Retinal pigment epithelial cell (primary cell): Measurements from ENCODE around the gene BCL7B.

Source experiments
- DNase-seq: peaks from one replicate; pipeline ENCODE4 v3.0.0-alpha.2; 2010; ENCODE audit warnings: low read depth
- H3K4me3 ChIP-seq: 2 replicates; pipeline ENCODE4 v1.5.1; 2011; ENCODE audit warnings: mild to moderate bottlenecking, low read length, control low read depth, moderate library complexity
- TF ChIP-seq, protein P1 (sequence below): conservative IDR thresholded peaks from 2 replicates; pipeline ENCODE4 v1.5.1; 2011; ENCODE audit warnings: low read depth, low read length, control low read depth, inconsistent platforms

Gene BCL7B

DNA sequence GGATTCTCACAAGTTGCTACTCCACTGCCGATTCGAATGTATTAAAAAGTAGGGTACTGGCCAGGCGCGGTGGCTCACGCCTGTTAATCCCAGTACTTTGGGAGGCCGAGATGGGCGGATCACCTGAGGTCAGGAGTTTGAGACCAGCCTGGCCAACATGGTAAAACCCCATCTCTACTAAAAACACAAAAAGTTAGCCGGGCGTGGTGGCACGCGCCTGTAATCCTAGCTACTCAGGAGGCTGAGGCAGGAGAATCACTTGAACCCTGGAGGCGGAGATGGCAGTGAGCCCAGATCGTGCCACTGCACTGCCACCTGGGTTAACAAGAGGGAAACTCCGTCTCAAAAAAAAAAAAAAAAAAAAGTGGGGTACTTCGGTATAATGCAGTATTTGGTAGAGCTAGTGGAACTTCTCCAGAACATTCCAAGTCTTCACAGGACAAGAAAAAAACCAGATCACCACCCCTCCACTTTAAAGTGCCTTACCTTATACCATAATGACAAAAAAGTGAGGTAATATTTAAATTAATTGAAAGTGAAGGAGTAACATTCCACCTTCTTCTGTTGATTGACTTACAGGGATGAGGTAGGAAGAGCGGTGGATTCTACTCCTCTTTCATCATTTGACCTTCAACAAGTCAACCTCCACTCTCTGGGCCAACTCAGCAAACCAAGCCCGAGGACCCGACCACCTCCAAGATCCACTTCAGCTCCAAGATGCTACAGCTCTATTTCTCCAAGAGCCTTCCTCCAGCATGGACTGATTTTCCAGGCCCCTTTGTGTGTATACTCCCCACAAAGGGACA is 37.4 kb downstream of the BCL7B start:
- TF ChIP-seq, protein P1, sequence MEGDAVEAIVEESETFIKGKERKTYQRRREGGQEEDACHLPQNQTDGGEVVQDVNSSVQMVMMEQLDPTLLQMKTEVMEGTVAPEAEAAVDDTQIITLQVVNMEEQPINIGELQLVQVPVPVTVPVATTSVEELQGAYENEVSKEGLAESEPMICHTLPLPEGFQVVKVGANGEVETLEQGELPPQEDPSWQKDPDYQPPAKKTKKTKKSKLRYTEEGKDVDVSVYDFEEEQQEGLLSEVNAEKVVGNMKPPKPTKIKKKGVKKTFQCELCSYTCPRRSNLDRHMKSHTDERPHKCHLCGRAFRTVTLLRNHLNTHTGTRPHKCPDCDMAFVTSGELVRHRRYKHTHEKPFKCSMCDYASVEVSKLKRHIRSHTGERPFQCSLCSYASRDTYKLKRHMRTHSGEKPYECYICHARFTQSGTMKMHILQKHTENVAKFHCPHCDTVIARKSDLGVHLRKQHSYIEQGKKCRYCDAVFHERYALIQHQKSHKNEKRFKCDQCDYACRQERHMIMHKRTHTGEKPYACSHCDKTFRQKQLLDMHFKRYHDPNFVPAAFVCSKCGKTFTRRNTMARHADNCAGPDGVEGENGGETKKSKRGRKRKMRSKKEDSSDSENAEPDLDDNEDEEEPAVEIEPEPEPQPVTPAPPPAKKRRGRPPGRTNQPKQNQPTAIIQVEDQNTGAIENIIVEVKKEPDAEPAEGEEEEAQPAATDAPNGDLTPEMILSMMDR: no peak
- no peak for DNase-seq
- H3K4me3 ChIP-seq: peak overlapping the region; percentile 77

DNA sequence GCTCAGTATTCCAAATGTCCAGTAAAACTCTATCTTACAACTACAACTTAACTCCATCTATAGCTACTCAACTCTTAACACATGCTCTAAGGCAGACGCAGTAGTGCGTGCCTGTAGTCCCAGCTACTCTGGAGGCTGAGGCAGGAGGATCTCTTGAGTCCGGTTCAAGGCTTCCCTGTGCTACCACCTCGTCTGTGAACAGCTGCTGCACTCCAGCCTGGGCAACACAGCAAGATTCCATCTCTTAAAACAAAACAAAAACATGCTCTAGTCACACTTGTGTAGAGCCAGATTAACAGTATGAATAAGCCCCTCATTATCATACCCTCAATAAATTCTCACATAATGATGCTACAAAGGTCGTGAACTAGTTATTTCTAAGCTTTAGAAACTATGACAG is 39.0 kb downstream of the BCL7B start:
- H3K4me3 ChIP-seq: no peak overlapping the region
- no peak for DNase-seq
- TF ChIP-seq, protein P1: no peak

DNA sequence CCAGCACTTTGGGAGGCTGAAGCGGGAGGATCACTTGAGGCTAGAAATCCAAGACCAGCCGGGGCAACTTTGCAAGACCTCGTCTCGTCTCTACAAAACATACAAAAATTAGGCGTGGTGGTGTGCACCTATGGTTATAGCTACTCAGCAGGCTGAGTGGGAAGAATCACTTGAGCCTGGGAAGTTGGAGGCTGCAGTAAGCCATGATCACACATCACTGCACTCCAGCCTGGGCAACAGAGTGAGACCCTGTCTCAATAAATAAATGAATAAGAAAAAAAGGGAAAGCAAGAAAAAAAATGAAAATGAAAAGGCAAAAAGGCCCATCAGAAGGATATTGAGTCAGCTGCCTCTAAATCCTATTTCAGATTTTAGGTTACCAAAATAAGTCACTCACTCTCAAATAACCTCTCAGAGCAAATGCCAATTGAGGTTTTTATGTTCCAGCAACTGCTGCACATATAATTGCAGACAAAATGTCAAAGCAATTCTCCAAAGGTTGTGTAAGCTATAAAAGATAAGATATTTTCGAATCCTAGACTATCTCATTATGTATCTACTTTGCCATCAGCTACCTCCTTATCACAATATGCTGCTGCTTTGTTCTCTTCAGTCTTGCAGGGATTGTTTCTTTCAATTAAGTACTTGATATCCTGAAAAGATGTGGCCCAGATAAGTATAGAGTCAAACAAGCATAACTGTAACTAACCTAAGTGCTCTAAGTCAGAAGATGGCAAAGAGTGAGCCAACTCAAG is 40.1 kb downstream of the BCL7B start:
- TF ChIP-seq, protein P1: no peak
- no peak overlapping the region for H3K4me3 ChIP-seq
- DNase-seq: no peak

DNA sequence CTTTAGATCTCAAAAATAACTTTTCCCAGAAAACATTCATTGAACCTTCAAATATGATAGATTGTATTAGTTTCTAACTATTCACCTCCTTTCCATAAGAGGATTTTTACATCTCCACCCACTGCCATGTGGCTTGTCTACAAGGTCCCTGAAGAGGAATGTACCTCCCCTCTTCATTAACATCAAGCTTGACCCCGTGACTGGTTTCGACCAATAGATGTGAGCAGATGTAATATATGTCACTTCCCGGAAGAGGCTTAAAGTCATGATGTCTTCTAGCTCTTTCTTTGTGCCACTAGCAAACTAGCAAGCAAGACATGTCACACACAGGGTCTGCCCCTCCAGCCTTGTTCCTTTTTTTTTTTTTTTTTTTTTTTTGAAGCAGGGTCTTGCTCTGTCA is 42.3 kb downstream of the BCL7B start:
- H3K4me3 ChIP-seq: no peak overlapping the region
- DNase-seq: no peak
- TF ChIP-seq, protein P1: no peak

- no peak overlapping the region for H3K4me3 ChIP-seq
- TF ChIP-seq, protein P1: no peak
- DNase-seq: no peak
Measured at GRCh38 chr7:73512018-73512780, 45.3 kb downstream of the BCL7B start.

DNA sequence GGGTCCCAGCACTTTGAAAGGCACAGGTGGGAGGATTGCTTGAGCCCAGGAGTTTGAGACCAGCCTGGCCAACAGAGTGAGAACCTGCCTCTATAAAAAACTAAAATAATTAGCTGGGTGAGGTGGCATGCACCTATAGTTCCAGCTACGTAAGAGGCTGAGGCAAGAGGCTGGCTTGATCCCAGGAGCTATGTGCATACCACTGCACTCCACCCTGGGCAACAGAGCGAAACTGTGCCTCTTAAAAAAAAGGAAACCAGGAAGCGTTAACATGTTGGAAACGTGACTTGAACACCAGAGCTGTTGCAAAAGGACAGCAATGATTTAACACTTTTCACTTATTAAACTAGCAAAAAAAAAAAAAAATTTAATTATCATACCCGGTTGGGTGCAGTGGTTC is 48.0 kb downstream of the BCL7B start:
- H3K4me3 ChIP-seq: no peak overlapping the region
- DNase-seq: no peak
- TF ChIP-seq, protein P1: no peak
